ENCODE data around the gene LINGO1. TPM values are rescaled to one million over a fixed set of nuclear protein-coding genes. Genes with fewer than 3 reads are reported as not detected.
A peak's percentile ranks its signal among the peaks of the same experiment; 100 is the strongest.

Gene LINGO1
- total and polyA plus RNA-seq, 9 of the 15 experiments (the other 6 are each of a cell fraction or from before 2014, with no cell fraction given), result 0.07 to 15.3 (median 2.1) TPM

GRCh38 chr15:77602800-77603199 is 29.9 kb downstream of the LINGO1 start (continued):
- no peak for TF ChIP-seq ZNF175 (CRISPR knock-in tag; IDR thresholded peaks at IDR 0.05; ENCODE audit: low read depth)
- no peak for TF ChIP-seq ZNF551 (CRISPR knock-in tag; IDR thresholded peaks at IDR 0.05)
- no peak for TF ChIP-seq ZBTB17 (CRISPR knock-in tag; IDR thresholded peaks at IDR 0.05)
- TF ChIP-seq ZBTB1 (CRISPR knock-in tag; IDR thresholded peaks at IDR 0.05; ENCODE audit: borderline replicate concordance, low read depth), result no peak
- no peak for TF ChIP-seq ID3 (CRISPR knock-in tag; IDR thresholded peaks at IDR 0.05)
- no peak for TF ChIP-seq ID3 (tag; IDR thresholded peaks at IDR 0.05)
- TF ChIP-seq TAF9B (IDR thresholded peaks at IDR 0.05; ENCODE audit: partially characterized antibody), result no peak
- TF ChIP-seq NR2C2 (CRISPR knock-in tag; IDR thresholded peaks at IDR 0.05), result no peak
- no peak for TF ChIP-seq NR2C2 (tag; IDR thresholded peaks at IDR 0.05)
- no peak for TF ChIP-seq LARP7 (IDR thresholded peaks at IDR 0.05)
- TF ChIP-seq CHD4 (IDR thresholded peaks at IDR 0.05; ENCODE audit: insufficient read depth, insufficient replicate concordance, low read depth, low read length, poor library complexity, severe bottlenecking), result no peak

- peak overlapping the region; percentile 40; the same call in 1 of the 3 replicates for H3K27ac ChIP-seq (ENCODE audit: extremely low read depth, low read depth, low read length)
- peaks cover 6 to 13% of the 10 kb centered on the region in 2 experiments; a peak in 3 of 5 replicates for H3K4me1 ChIP-seq (replicated peaks in 1 of 2; ENCODE audit: control insufficient read depth in 2 of 2, insufficient read depth in 2 of 2, low read length in 2 of 2)
- ChIA-PET CTCF (ENCODE audit: low intra/inter-chr PET ratio) (no interaction called here), POLR2A (interaction anchor here (0.6 to 1.4 kb wide), 5 partner anchors 10 to 1391 kb away, joined by 3 to 6 read pairs (median 3); no protein-coding TSS in a partner anchor)
- intact Hi-C loops (cut with micrococcal nuclease) (no loop called here), in situ Hi-C loops (cut with MboI) (no loop called here)
- peak; percentile 95 for ATAC-seq
- BruUV-seq (replicated peaks), result no TSS peak
- no peak overlapping the region for H3K4me3 ChIP-seq
- peak overlapping the region; percentile 92 for H2AFZ ChIP-seq (ENCODE audit: low read depth, low read length)
- no peaks in the 10 kb centered on the region for H3K79me2 ChIP-seq (ENCODE audit: control insufficient read depth, insufficient read depth, low read length)
- H3K4me2 ChIP-seq (ENCODE audit: insufficient read depth, low read length), result peak overlapping the region; percentile 32
- WGBS (ENCODE audit: insufficient coverage, low coverage, missing lambda C conversion rate), result 8% methylated on average over 5 of the region's 5 CpGs
- H3K9me1 ChIP-seq (ENCODE audit: control insufficient read depth, insufficient read depth, low read length), result no peaks in the 10 kb centered on the region
- FAIRE-seq, result peak; percentile 97
- H4K20me1 ChIP-seq (replicated peaks; ENCODE audit: control insufficient read depth, insufficient read depth, low read length), result no peaks in the 10 kb centered on the region
- no peaks in the 10 kb centered on the region for H3K9me3 ChIP-seq (replicated peaks; ENCODE audit: control insufficient read depth, insufficient read depth, low read depth, low read length)
- no peak overlapping the region; a peak in 1 of 4 replicates for H3K9ac ChIP-seq (ENCODE audit: insufficient read depth in 1 of 2, low read depth in 2 of 2, low read length in 2 of 2)
- H3K36me3 ChIP-seq (ENCODE audit: control insufficient read depth, insufficient read depth, low read length), result no peaks in the 10 kb centered on the region
- peak; percentile 87 to 97 (median 96) for DNase-seq (ENCODE audit: extremely low read depth in 1 of 4, low spot score in 3 of 4)
- H3K27me3 ChIP-seq (ENCODE audit: control insufficient read depth in 2 of 2, insufficient read depth in 2 of 2, low read length in 2 of 2), result no peaks in the 10 kb centered on the region
- peak; percentile 90 for TF ChIP-seq USF1 (CRISPR knock-in tag; IDR thresholded peaks at IDR 0.05)
- TF ChIP-seq HDAC8 (tag; IDR thresholded peaks at IDR 0.05), result no peak
- no peak for TF ChIP-seq PRPF4 (IDR thresholded peaks at IDR 0.05; ENCODE audit: insufficient read depth, low read depth, low read length, poor library complexity, severe bottlenecking)
- no peak for TF ChIP-seq SMARCC2 (IDR thresholded peaks at IDR 0.05; ENCODE audit: low read depth)
- TF ChIP-seq NFE2L1 (tag; IDR thresholded peaks at IDR 0.05; ENCODE audit: borderline replicate concordance, low read depth), result no peak
- TF ChIP-seq CHD2 (IDR thresholded peaks at IDR 0.05; ENCODE audit: low read depth, low read length), result peak; percentile 75
- TF ChIP-seq ZNF431 (CRISPR knock-in tag; IDR thresholded peaks at IDR 0.05), result no peak
- TF ChIP-seq ZZZ3 (IDR thresholded peaks at IDR 0.05), result no peak
- TF ChIP-seq CBFB (CRISPR knock-in tag; IDR thresholded peaks at IDR 0.05), result no peak
- no peak for TF ChIP-seq ETS2 (tag; IDR thresholded peaks at IDR 0.05; ENCODE audit: borderline replicate concordance, poor library complexity, severe bottlenecking)
- no peak for TF ChIP-seq HES1 (IDR thresholded peaks at IDR 0.05; ENCODE audit: low read depth)
- TF ChIP-seq LARP7 (IDR thresholded peaks at IDR 0.05), result no peak
Measured at GRCh38 chr15:77599899-77600298, 32.8 kb downstream of the LINGO1 start.
